ENCODE data around the gene PGF. TPM values are rescaled to one million over a fixed set of nuclear protein-coding genes. Genes with fewer than 3 reads are reported as not detected.

Gene PGF
- total RNA-seq, 2 experiments from 2014 or later, result 0.23 to 0.38 TPM

DNA sequence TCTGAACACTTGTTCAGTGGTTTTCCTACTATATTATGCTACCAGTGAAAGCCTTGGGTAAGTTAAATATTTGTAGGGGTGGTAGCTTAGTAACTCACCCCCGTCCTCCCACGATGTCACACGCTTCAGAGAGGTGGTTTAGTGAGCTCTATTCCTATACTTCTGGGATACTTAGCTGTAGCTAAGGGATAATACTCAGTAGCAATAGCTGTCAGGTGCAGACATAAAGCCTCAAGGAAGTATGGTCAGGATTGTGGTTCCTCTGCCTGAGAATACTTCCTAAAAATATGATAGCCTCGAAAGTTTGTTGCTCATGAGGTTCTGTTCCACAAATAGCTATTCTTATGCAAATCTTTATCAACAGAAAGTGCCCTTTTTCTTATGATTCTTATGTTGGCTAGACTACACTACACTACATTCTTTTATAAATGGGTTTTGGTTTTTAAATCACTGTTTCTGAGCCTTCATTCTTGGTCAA is 61.7 kb downstream of the PGF start:
- ChIA-PET POLR2A (interaction anchor here (0.6 to 2.1 kb wide), 3 partner anchors 12 to 1137 kb away, joined by 3 to 27 read pairs (median 4); partner anchors contain the start of genes DLST and EIF2B2), CTCF (interaction anchor here (0.5 to 10.4 kb wide), 7 partner anchors 11 to 238 kb away, joined by 3 to 86 read pairs (median 5); partner anchors contain the start of gene RPS6KL1)
- H3K27ac Mint-ChIP-seq, result no peak overlapping the region
- peaks cover 8% of the 10 kb centered on the region for H3K4me1 Mint-ChIP-seq
- DNase-seq, result no peak
- H3K27me3 Mint-ChIP-seq, result no peaks in the 10 kb centered on the region
- H3K4me3 Mint-ChIP-seq, result no peak overlapping the region
- peaks cover 87% of the 10 kb centered on the region for H3K36me3 Mint-ChIP-seq (ENCODE audit: low read depth)
- no peaks in the 10 kb centered on the region for H3K9me3 Mint-ChIP-seq

DNA sequence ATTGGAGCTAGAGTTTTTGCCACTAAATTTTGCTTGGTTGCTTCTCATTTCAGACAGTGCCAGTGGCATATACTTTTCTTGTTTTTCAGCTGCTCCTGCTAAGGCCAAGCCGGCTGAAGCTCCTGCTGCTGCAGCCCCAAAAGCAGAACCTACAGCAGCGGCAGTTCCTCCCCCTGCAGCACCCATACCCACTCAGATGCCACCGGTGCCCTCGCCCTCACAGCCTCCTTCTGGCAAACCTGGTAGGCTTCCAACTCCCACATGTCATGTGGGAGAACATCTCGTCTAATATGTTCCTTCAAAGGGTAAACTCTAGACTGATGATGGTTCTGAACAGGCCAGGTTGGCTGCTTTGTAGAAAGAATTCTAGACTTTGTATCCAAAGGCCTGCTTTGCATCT is 62.7 kb downstream of the PGF start:
- H3K27ac Mint-ChIP-seq, result no peak overlapping the region
- CTCF ChIA-PET, result interaction anchor here (1.1 to 10.4 kb wide), 4 partner anchors 10 to 31 kb away, joined by 3 to 86 read pairs (median 10); no protein-coding TSS in a partner anchor
- H3K4me3 Mint-ChIP-seq, result no peak overlapping the region
- H3K36me3 Mint-ChIP-seq (ENCODE audit: low read depth), result peaks cover 88% of the 10 kb centered on the region
- H3K9me3 Mint-ChIP-seq, result no peaks in the 10 kb centered on the region
- no peaks in the 10 kb centered on the region for H3K27me3 Mint-ChIP-seq
- peaks cover 17% of the 10 kb centered on the region for H3K4me1 Mint-ChIP-seq
- no peak for DNase-seq
- POLR2A ChIA-PET, result interaction anchor here (1.4 to 2.1 kb wide), 2 partner anchors 11 to 110 kb away, joined by 4 to 27 read pairs; partner anchors contain the start of genes DLST and EIF2B2

DNA sequence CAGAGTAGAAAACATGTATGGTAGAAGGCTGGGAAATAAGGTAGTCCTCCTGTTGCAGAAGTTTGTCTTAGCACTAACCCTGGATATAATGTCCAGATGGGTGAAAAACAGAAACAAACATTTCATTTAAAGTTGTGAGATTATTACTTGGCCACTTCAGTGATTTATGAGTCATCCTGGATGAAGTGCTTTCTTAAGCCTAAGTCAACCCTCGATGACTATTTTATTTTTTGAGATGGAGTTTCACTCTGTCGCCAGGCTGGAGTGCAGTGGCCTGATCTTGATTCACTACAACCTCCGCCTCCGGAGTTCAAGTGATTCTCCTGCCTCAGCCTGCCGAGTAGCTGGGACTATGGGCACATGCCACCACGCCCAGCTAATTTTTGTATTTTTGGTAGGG is 63.5 kb downstream of the PGF start:
- peaks cover 20% of the 10 kb centered on the region for H3K4me1 Mint-ChIP-seq
- H3K36me3 Mint-ChIP-seq (ENCODE audit: low read depth), result peaks cover 81% of the 10 kb centered on the region
- H3K4me3 Mint-ChIP-seq, result no peak overlapping the region
- no peak for DNase-seq
- H3K27ac Mint-ChIP-seq, result no peak overlapping the region
- ChIA-PET POLR2A (no interaction called here), CTCF (interaction anchor here (0.6 to 10.4 kb wide), 4 partner anchors 9 to 53 kb away, joined by 3 to 86 read pairs (median 10); no protein-coding TSS in a partner anchor)
- H3K27me3 Mint-ChIP-seq, result no peaks in the 10 kb centered on the region
- H3K9me3 Mint-ChIP-seq, result no peaks in the 10 kb centered on the region

Other genes starting within 250 kb of the PGF start
- gene AREL1, start 242.5 kb downstream of the PGF start, total RNA-seq, result 10 to 100 TPM; 42.4 to 43.1 TPM
- gene FCF1, start 242.5 kb downstream of the PGF start, total RNA-seq, result 10 to 100 TPM; 56.6 to 58.6 TPM
- 10 to 100 TPM; 52.3 to 55.4 TPM for gene YLPM1, start 192.3 kb downstream of the PGF start, total RNA-seq
- gene PROX2, start 79.5 kb downstream of the PGF start, total RNA-seq, result not detected
- gene DLST, start 73.7 kb downstream of the PGF start, total RNA-seq, result 100 to 1,000 TPM; 106 to 108 TPM
- gene RPS6KL1, start 32.3 kb downstream of the PGF start, total RNA-seq, result 1 to 10 TPM; 3.6 to 3.8 TPM
- 10 to 100 TPM; 63.7 to 64.0 TPM for gene EIF2B2, start 47.3 kb upstream of the PGF start, total RNA-seq
- 10 to 100 TPM; 16.0 to 16.6 TPM for gene MLH3, start 95.9 kb upstream of the PGF start, total RNA-seq
- gene ACYP1, start 108.4 kb upstream of the PGF start, total RNA-seq, result 10 to 100 TPM; 52.7 to 53.8 TPM
- gene ZC2HC1C, start 114.0 kb upstream of the PGF start, total RNA-seq, result 1 to 10 TPM; 2.0 to 2.4 TPM
- gene NEK9, start 171.5 kb upstream of the PGF start, total RNA-seq, result 10 to 100 TPM; 72.0 to 77.3 TPM
- 100 to 1,000 TPM; 207 to 224 TPM for gene TMED10, start 221.0 kb upstream of the PGF start, total RNA-seq

All from activated CD4-positive, alpha-beta memory T cell treated with anti-CD3 and anti-CD28 coated beads, Interleukin-2, amount 10 ng/mL, durations not matched to agents 7 days and 5 days (primary cell).